ENCODE measurements around the gene PLEKHG4B.
"Not testable (repeated sequence)": the region's sequence is repeated elsewhere in the genome, so short reads cannot be mapped to it uniquely, and the experiment has no call there.

DNA sequence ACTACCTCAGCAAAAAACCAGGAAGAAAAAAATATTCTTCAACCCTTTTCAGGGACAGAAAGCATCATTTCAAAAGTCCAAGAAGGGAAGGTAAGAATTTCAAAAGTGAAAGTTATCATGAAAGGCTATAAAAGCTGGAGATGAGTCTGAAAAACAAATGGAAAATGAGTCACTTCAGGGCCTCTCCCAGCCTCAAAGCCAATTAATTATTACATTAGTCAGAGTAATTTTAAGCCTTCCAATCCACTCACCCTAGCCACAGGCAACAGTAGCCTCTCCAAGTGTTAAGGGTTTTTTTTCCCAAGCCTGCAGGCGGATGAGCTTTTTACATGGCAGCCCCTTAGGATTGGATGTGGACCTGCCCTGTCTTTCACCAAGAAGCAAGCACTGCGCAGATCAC lies 123.3 kb downstream of the PLEKHG4B start:
- TF ChIP-seq EZH2 (IDR thresholded peaks at IDR 0.05; ENCODE audit: low read length); CTCF (optimal IDR thresholded peaks at IDR 0.05 in 1 of 3, IDR thresholded peaks at IDR 0.05 in 1 of 3, conservative IDR thresholded peaks at IDR 0.05 in 1 of 3; ENCODE audit: extremely low read depth in 1 of 3, insufficient read depth in 2 of 3, low read length in 3 of 3): not testable (repeated sequence)

All from keratinocyte (primary cell).